ENCODE results near the gene TFPI2.

TFPI2 gene

GRCh38 chr7:93931655-93932054 is 41.1 kb upstream of the TFPI2 start:
- Histone ChIP-seq H3K4me1 (no peaks in the 10 kb centered on the region), H3K36me3 (ENCODE audit: control insufficient read depth, insufficient read depth, low read length) (no peaks in the 10 kb centered on the region), H3K79me2 (no peaks in the 10 kb centered on the region), H3K4me2 (ENCODE audit: low read length) (no peak overlapping the region), H3K27me3 (ENCODE audit: control insufficient read depth, insufficient read depth, low read length) (no peaks in the 10 kb centered on the region), H3K9ac (no peak overlapping the region), H3K27ac (no peak overlapping the region), H3K4me3 (ENCODE audit: low read depth, low read length) (no peak overlapping the region), H3K9me3 (ENCODE audit: control insufficient read depth, low read length) (no peaks in the 10 kb centered on the region), H2AFZ (no peak overlapping the region)
- no peak for TF ChIP-seq CTCF (IDR thresholded peaks at IDR 0.05)

- Histone ChIP-seq H3K4me3 (ENCODE audit: low read depth, low read length) (no peak overlapping the region), H2AFZ (no peak overlapping the region), H3K9ac (no peak overlapping the region), H3K27me3 (ENCODE audit: control insufficient read depth, insufficient read depth, low read length) (no peaks in the 10 kb centered on the region), H3K27ac (no peak overlapping the region), H3K36me3 (ENCODE audit: control insufficient read depth, insufficient read depth, low read length) (no peaks in the 10 kb centered on the region), H3K79me2 (no peaks in the 10 kb centered on the region), H3K4me1 (no peaks in the 10 kb centered on the region), H3K9me3 (ENCODE audit: control insufficient read depth, low read length) (no peaks in the 10 kb centered on the region), H3K4me2 (ENCODE audit: low read length) (no peak overlapping the region)
- TF ChIP-seq CTCF (IDR thresholded peaks at IDR 0.05) = no peak
Observed at GRCh38 chr7:93927585-93927984, 37.0 kb upstream of the TFPI2 start.

- H3K36me3 ChIP-seq (ENCODE audit: control insufficient read depth, insufficient read depth, low read length) = no peaks in the 10 kb centered on the region
- H3K4me3 ChIP-seq (ENCODE audit: low read depth, low read length) = no peak overlapping the region
- H3K4me2 ChIP-seq (ENCODE audit: low read length) = no peak overlapping the region
- H3K79me2 ChIP-seq = no peaks in the 10 kb centered on the region
- H3K27ac ChIP-seq = no peak overlapping the region
- no peak overlapping the region for H2AFZ ChIP-seq
- no peak for TF ChIP-seq CTCF (IDR thresholded peaks at IDR 0.05)
- no peaks in the 10 kb centered on the region for H3K9me3 ChIP-seq (ENCODE audit: control insufficient read depth, low read length)
- H3K9ac ChIP-seq = no peak overlapping the region
- no peaks in the 10 kb centered on the region for H3K4me1 ChIP-seq
- H3K27me3 ChIP-seq (ENCODE audit: control insufficient read depth, insufficient read depth, low read length) = no peaks in the 10 kb centered on the region
Observed at GRCh38 chr7:93926800-93927199, 36.2 kb upstream of the TFPI2 start.

GRCh38 chr7:93923942-93924341 is 33.4 kb upstream of the TFPI2 start:
- Histone ChIP-seq H3K4me1 (no peaks in the 10 kb centered on the region), H3K4me3 (ENCODE audit: low read depth, low read length) (peak overlapping the region; percentile 19), H3K36me3 (ENCODE audit: control insufficient read depth, insufficient read depth, low read length) (no peaks in the 10 kb centered on the region), H3K9ac (no peak overlapping the region), H3K4me2 (ENCODE audit: low read length) (no peak overlapping the region), H3K9me3 (ENCODE audit: control insufficient read depth, low read length) (no peaks in the 10 kb centered on the region), H3K27ac (no peak overlapping the region), H2AFZ (no peak overlapping the region), H3K27me3 (ENCODE audit: control insufficient read depth, insufficient read depth, low read length) (no peaks in the 10 kb centered on the region), H3K79me2 (no peaks in the 10 kb centered on the region)
- no peak for TF ChIP-seq CTCF (IDR thresholded peaks at IDR 0.05)

- H3K79me2 ChIP-seq = no peaks in the 10 kb centered on the region
- no peak overlapping the region for H2AFZ ChIP-seq
- no peaks in the 10 kb centered on the region for H3K27me3 ChIP-seq (ENCODE audit: control insufficient read depth, insufficient read depth, low read length)
- H3K27ac ChIP-seq = no peak overlapping the region
- H3K36me3 ChIP-seq (ENCODE audit: control insufficient read depth, insufficient read depth, low read length) = no peaks in the 10 kb centered on the region
- peak overlapping the region; percentile 60 for H3K4me3 ChIP-seq (ENCODE audit: low read depth, low read length)
- TF ChIP-seq CTCF (IDR thresholded peaks at IDR 0.05) = no peak
- no peaks in the 10 kb centered on the region for H3K4me1 ChIP-seq
- H3K9me3 ChIP-seq (ENCODE audit: control insufficient read depth, low read length) = no peaks in the 10 kb centered on the region
- H3K9ac ChIP-seq = no peak overlapping the region
- no peak overlapping the region for H3K4me2 ChIP-seq (ENCODE audit: low read length)
Observed at GRCh38 chr7:93923296-93923695, 32.7 kb upstream of the TFPI2 start.
